Uterus (tissue), 2 donors: ENCODE results near the gene OR52E2.
"Not testable (repeated sequence)": the region's sequence is repeated elsewhere in the genome, so short reads cannot be mapped to it uniquely, and the experiment has no call there.

ENCODE experiments used
- POLR2A ChIP-seq, 2 donors: fragments of 450-650 bp; IDR thresholded peaks; one replicate each; pipeline ENCODE4 v1.6.1; 2016; ENCODE audit warnings: antibody characterized with exemption in 2 of 2, mild to moderate bottlenecking in 1 of 2, moderate library complexity in 1 of 2
- TF ChIP-seq, protein P1 (sequence below), 4 experiments: fragments of 200-600 bp in 2 of 4; fragments of 450-650 bp in 2 of 4; sonication (generic) in 2 of 4; IDR thresholded peaks; one replicate each; pipeline ENCODE4 v1.5.1; 2016 to 2019; ENCODE audit warnings: antibody characterized with exemption in 4 of 4, mild to moderate bottlenecking in 2 of 4, moderate library complexity in 1 of 4

DNA sequence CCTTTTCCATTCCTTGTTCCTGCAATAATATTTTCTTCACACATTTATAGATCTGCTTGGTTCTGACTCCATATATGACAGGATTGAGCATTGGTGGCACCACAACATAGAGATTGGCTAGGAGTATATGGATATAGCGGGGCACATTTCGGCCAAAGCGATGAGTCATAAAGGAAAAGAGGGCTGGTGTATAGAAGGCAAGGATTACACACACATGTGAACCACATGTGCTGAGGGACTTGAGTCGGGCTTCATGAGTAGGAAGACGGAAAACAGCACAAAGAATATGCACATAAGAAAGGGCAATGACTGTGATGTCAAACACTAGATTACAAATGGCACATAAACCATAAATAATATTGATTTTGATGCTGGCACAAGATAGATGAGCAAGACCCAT lies 748 bp downstream of the OR52E2 start:
- TF ChIP-seq, protein P1, sequence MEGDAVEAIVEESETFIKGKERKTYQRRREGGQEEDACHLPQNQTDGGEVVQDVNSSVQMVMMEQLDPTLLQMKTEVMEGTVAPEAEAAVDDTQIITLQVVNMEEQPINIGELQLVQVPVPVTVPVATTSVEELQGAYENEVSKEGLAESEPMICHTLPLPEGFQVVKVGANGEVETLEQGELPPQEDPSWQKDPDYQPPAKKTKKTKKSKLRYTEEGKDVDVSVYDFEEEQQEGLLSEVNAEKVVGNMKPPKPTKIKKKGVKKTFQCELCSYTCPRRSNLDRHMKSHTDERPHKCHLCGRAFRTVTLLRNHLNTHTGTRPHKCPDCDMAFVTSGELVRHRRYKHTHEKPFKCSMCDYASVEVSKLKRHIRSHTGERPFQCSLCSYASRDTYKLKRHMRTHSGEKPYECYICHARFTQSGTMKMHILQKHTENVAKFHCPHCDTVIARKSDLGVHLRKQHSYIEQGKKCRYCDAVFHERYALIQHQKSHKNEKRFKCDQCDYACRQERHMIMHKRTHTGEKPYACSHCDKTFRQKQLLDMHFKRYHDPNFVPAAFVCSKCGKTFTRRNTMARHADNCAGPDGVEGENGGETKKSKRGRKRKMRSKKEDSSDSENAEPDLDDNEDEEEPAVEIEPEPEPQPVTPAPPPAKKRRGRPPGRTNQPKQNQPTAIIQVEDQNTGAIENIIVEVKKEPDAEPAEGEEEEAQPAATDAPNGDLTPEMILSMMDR (IDR thresholded peaks at IDR 0.05): not testable (repeated sequence)
- not testable (repeated sequence) for TF ChIP-seq POLR2A (IDR thresholded peaks at IDR 0.05)
